ENCODE data around the gene FUT3.

- no peak for TF ChIP-seq CAMTA2 (CRISPR knock-in tag; conservative IDR thresholded peaks at IDR 0.05)
- no peak for TF ChIP-seq CREB3L1 (IDR thresholded peaks at IDR 0.05; ENCODE audit: borderline replicate concordance, low read depth)
- TF ChIP-seq E2F8 (IDR thresholded peaks at IDR 0.05; ENCODE audit: low read depth, partially characterized antibody), result no peak
- TF ChIP-seq NR3C1 (CRISPR knock-in tag; IDR thresholded peaks at IDR 0.05), result no peak
- TF ChIP-seq RFX5 (IDR thresholded peaks at IDR 0.05; ENCODE audit: low read depth, low read length), result no peak
- TF ChIP-seq HOXB6 (CRISPR knock-in tag; IDR thresholded peaks at IDR 0.05; ENCODE audit: borderline replicate concordance), result no peak
These were observed 46.5 kb downstream of the FUT3 start, which contains the start of gene NRTN for GRCh38 chr19:5804516-5805461.

All from K562 (cell line).